HTERT RPE-1 (cell line): Measurements from ENCODE around the gene SELPLG.
"Not testable (repeated sequence)": the region's sequence is repeated elsewhere in the genome, so short reads cannot be mapped to it uniquely, and the experiment has no call there.

Experiments
- in situ Hi-C: fragments of 300-500 bp; cut with MboI; formaldehyde crosslinking; loops from 4 replicates; pipeline ENCODE4 v1.14.3; 2020; ENCODE audit warnings: low sequenced_read_pairs

SELPLG gene

GRCh38 chr12:108621161-108621560 lies 12.5 kb downstream of the SELPLG start:
- in situ Hi-C loops = no loop called here

DNA sequence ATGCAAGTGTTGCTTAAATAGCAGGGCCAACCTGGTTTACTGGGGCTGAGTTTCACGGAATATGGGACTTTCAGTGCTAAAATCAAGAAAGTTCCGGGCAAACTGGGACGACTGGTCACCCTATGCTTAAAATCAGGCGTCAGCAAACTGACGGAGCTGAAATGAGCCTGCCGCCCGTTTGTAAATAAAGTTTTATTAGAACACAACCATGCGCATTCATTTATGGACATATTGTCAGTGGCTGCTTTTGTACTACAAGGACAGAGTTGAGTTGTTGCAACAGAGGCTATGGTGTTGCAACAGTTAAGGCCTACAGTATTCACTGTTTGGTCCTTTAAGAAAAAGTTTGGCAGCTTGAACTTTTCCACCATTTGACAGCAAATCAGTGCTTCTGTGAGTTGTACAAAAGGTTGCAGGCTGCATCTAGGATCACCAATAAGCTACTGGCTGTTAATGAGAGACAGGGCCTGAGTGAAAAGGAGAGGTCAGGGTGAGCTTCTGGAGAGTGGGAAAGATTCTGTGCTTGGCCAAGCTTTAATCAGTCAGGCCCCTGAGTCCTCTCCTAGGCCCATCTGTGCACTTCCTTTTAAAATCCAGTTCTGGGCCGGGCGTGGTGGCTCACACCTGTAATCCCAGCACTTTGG lies 13.3 kb downstream of the SELPLG start:
- in situ Hi-C loops = no loop called here

DNA sequence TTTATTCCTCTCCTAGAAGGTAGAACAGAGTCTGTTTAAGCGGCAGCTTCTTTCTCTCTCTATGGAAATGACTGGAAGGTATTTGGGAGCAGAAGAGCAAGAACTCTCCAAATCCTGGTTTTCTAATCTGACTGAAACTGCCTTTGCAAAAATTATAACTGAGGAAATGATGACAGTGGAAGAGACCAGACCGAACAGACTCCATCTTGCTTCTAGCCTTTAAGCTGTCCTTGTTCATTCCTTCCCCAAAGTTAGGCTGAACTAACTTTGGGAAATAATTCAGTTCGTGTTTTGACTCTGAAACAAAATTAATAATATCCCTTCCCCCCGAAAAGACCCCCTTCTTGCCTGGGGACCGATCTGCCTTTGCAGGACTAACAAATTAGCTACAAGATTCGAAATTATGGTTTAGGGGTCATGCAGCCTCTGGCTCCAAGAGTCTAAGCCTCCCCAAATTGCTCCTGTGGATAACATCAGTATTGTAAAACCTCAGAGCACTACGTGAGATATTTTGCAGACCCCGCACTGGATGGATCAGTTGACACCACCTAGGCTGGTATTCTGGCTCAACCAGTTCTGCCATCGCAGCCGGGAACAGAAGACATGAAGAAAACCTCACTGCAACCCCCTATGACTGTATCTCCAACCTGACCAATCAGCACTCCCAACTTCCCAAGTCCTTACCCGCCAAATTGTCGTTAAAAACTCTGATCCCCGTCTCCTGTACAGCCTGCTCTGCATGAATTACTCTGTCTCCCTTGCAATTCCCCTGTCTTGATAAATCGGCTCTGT lies 14.1 kb downstream of the SELPLG start:
- in situ Hi-C loops = no loop called here

- in situ Hi-C loops = not testable (repeated sequence)
These were observed 14.8 kb downstream of the SELPLG start for GRCh38 chr12:108618953-108619274.

DNA sequence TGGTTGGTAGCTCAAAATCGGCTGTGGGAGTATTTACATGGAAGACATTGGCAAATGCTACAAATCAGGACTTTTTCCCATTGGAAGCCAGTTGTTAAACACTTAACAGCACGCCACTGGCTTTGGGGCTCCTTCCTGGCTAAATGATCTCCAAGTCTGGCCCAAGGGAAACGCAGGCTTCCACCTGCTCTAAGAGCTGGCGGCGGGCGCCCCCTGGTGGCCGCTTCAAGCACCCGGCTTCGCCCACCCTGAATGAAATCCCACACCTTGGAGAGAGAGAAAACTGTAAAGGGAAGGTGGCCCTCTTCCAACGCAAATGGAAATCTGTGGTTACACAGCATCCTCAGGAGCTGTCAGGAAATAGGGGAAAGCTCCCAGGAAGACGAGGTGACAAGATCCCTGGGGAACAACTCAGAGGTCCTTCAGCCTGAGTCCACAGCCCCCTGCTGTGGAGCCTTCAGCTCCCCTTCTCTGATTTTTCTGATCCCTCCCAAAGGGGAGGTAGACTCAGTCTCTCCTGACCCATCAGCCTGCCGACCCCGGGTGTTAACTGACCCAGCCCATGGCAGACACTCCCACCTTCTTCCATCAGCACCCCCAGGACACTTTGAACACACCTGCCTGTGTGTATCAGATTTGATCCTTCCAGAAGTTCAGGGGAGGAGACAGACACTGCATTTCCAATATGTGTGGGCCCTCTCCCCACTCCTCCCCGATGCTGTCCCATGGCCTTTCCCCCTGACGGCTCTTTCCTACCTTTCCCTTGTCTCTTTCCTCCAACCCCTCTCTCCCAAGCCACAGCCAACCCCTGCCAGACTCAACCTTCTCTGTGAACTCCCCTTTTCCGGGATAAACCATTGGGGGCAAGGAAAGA lies 15.4 kb downstream of the SELPLG start:
- in situ Hi-C loops = no loop called here

DNA sequence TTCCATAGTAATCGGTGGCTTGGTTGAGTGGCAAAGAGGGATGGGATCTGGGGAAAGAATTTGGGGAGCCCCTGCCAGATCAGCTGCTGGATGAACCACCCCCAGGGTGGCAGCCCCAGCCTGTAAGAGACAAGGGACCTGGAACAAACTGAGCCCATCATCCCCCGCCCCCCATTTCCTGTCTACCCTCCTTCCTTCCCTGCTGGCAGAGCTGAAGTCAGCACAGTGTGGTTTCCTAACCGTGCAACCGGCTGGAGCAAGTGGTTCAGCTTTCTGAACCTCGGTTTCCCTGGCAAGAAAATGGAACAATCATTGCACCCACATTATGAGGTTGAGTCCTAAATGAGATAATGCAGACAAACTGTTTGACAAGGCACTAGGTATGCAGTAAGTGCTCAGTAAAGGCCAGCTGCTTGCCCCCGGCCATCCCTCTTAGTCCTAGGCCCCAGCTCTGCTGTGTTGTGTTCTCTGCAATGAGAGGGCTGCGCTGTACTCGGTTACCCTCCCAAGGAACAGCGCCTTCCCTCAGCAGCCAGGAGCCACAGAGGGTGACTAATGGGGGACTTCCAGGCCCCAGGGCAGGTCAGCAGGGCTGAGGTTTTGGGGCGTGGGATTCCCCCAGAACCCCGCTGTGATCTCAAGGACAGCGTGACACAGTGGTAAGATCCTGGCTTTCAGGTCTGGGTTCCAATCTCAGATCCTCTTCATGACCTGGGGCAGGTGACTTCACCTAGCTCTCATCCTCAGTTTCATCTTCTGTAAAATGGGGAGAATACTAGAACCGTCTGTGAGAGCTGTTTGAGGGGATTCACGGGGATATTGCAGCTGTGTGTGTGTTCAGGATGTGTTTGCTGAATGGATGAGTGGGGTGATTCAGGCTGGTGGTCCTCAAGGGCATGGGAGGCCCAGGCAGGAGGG lies 16.5 kb downstream of the SELPLG start:
- in situ Hi-C loops = no loop called here

DNA sequence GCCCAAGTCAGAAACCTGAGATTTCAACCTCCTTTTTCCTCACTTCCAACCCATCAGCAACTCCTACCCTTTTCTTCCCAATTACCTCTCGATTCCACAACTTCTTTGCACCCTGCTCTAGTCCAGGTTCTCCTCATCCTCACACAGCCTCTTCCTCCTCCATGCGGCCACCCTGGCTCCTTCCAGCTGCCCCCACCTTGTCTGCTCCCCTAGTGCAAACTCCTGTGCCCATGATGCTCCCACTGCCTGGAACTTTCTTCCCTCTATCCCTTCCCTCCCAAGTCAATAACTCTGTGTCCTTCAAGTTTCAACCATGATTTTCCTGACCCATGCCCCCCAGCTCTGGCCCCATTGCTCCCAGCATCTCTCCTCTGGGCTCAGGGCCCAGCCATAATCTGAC lies 17.3 kb downstream of the SELPLG start:
- in situ Hi-C loops = no loop called here

GRCh38 chr12:108615918-108616317 lies 17.8 kb downstream of the SELPLG start:
- in situ Hi-C loops = no loop called here

- in situ Hi-C loops = no loop called here
These were observed 19.1 kb downstream of the SELPLG start for GRCh38 chr12:108614639-108615038.

GRCh38 chr12:108614041-108614440 lies 19.7 kb downstream of the SELPLG start:
- in situ Hi-C loops = no loop called here

DNA sequence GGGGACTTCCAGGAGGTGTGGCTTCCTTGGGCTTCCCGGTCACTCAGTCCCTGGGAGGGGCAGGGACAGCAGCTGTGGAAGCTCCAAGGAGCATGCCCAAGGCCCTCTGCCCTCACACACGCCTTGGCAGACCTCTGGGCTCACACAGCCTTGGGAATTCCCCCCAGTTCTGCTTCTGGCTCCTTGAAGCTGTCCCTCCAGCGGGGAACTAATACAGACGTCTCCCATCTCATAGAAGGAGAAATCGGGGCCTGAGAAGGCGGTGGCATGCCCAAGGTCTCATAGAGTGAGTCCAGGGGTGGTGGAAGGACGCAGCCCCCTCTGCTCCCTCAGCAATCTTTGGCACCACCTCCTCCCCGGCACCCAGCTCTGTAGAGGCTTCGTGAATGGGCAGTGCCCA lies 20.1 kb downstream of the SELPLG start:
- in situ Hi-C loops = no loop called here

DNA sequence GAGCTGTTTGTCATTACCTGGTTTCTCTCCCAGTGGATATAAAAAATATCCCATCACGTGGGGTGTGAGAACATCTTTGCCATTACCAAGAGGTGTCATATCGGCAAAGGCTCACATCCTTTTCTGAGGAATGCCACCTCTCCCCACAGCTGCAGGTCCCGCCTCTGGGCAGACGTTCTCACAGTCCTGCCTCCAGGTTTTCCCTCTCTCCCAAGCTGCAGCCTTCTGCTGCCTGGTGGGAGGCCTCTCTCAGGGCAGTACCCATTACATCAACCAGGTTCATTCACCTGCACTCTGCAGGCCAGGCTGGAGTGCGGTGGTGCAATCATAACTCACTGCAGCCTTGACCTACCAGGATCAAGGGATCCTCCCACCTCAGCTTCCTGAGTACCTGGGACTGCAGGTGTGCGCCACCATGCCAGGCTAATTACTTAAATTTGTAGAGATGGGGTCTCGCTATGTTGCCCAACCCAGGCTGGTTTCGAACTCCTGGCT lies 20.9 kb downstream of the SELPLG start:
- in situ Hi-C loops = no loop called here

DNA sequence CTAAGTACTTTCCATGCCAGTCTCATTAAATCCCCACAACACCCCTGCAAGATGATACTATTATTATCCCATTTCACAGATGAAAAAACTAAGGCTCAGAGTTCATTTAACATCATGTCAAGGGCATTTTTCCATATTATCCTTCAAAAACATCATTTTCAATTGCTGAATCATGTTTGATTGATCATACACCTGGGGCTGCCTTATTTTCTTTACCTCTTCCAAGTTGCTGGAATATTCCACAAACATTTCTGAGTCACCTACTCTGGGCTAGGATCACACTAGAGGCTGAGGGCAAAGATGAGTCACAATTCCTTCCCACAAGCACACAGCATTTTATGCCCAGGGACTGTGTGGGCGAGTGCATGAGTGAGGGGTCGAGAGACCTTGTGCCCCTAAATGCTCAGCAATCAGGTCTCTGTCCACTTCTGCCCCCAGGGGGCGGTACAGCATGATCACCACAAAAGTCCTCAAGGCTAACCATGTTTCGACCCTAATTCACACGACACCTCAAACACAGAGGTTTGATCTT lies 21.7 kb downstream of the SELPLG start:
- in situ Hi-C loops = no loop called here

GRCh38 chr12:108610856-108611605 lies 22.7 kb downstream of the SELPLG start:
- in situ Hi-C loops = no loop called here

GRCh38 chr12:108610336-108610815 lies 23.3 kb downstream of the SELPLG start:
- in situ Hi-C loops = no loop called here

DNA sequence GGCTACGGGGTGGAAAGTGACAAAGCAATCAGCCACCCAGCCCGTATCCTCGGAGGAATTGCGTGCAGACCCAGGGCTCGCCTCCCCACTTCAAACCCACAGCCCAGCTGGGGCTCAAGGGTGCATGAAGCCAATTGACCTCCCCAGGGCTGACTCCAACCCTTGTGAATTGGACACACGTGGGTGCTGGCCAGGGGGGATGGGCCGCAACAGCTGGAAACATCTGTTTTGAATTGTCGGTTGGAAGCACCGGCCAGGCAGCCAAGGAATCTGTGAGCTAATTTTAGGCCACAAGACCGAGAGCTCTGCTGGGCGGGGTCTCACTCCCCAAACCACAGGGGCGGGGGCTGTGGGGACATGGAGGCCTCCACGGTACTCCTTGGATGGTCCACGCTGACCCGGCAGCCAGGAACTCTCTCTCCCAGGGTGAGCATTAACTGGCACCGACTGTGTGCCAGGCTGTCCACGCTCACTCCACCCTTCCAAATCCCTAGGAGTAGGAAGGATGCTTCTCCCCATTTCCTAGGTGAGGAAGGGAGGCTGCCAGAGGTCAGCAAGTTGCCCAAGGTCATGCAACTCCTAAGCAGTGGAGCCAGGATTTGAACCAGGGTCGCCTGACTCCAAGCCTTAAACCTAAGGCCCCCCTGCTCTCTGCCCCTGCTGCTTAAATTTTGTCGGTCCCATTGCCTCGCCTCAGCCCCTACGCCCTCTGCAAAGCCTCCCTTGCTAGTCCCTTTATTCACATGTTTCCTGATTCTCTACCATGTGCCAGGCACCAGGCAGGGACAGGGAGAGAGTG lies 24.0 kb downstream of the SELPLG start:
- in situ Hi-C loops = no loop called here

GRCh38 chr12:108608616-108609015 lies 25.1 kb downstream of the SELPLG start:
- in situ Hi-C loops = no loop called here

DNA sequence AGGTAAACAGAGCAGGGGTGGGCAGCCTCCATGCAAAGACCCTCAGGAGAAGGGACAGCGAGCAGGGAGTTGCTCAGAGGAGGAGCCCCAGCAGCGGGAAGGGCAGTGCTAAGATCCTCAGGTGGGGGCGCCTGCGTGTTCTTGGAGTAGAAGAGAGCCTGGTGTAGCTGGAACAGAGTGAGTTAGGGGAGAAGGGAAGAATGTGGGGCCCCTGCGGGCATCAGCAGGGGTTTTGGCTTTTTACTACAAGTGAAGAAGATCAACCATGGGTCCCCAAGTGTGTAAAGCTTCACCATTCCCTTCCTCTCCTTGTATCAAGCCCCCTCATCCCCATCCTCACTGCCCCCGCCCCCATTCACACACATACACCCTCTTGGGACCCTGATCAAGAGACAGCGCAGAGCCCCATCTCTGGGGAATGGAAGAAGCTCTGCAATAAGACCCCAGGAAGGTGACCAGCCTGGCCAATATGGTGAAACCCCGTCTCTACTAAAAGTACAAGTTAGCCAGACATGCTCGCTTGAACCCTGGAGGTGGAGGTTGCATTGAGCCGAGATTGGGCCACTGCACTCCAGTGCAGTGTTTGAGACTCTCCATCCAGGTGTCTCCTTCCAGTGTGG lies 25.6 kb downstream of the SELPLG start:
- in situ Hi-C loops = no loop called here
